K562 (cell line): ENCODE results near the gene C6orf62. TPM values are rescaled to one million over a fixed set of nuclear protein-coding genes. Genes with fewer than 3 reads are reported as not detected.
A peak's percentile ranks its signal among the peaks of the same experiment; 100 is the strongest.

Experiments used
- BHLHE40 ChIP-seq: IDR thresholded peaks from 2 replicates; pipeline ENCODE4 v1.6.1; 2011; ENCODE audit warnings: low read length, improper control_type of control experiment
- ELF1 ChIP-seq: fragments of 200-800 bp; sonication (Bioruptor generic); IDR thresholded peaks from 2 replicates; pipeline ENCODE4 v1.6.1; 2016; ENCODE audit warnings: missing genetic modification characterization, missing compliant biosample characterization
- EP300 ChIP-seq: IDR thresholded peaks from 2 replicates; pipeline ENCODE4 v1.6.1; 2012; ENCODE audit warnings: low read length, improper control_type of control experiment
- FOXJ2 ChIP-seq: fragments of 200-800 bp; sonication (Bioruptor generic); IDR thresholded peaks from 2 replicates; pipeline ENCODE4 v1.6.1; 2016; ENCODE audit warnings: missing genetic modification characterization, missing compliant biosample characterization
- HDAC6 ChIP-seq: IDR thresholded peaks from 2 replicates; pipeline ENCODE4 v1.6.1; 2012; ENCODE audit warnings: low read depth, mild to moderate bottlenecking, control low read depth, inconsistent platforms, low read length, moderate library complexity
- HOXB6 ChIP-seq: fragments of 250-450 bp; sonication (Bioruptor Pico); IDR thresholded peaks from 2 replicates; pipeline ENCODE4 v1.5.1; 2022; ENCODE audit warnings: mild to moderate bottlenecking, borderline replicate concordance
- HSF4 ChIP-seq: fragments of 250-450 bp; sonication (Bioruptor Pico); IDR thresholded peaks from 2 replicates; pipeline ENCODE4 v2.1.2; 2022; ENCODE audit warnings: mild to moderate bottlenecking, moderate library complexity, borderline replicate concordance
- KLF1 ChIP-seq: fragments of 450-650 bp; IDR thresholded peaks from 2 replicates; pipeline ENCODE4 v1.6.1; 2016; ENCODE audit warnings: missing genetic modification characterization, missing compliant biosample characterization
- NCOR1 ChIP-seq: fragments of 450-650 bp; IDR thresholded peaks from 2 replicates; pipeline ENCODE4 v1.6.1; 2016; ENCODE audit warnings: mild to moderate bottlenecking, moderate library complexity
- NR3C1 ChIP-seq: sonication (generic); formaldehyde crosslinking; IDR thresholded peaks from 2 replicates; pipeline ENCODE4 v1.8.1; 2022; ENCODE audit warnings: missing genetic modification reagents
- POLR2AphosphoS5 ChIP-seq: IDR thresholded peaks from 2 replicates; pipeline ENCODE4 v1.6.1; 2011; ENCODE audit warnings: mild to moderate bottlenecking, low read depth, low read length, moderate library complexity; ENCODE audit not compliant: control insufficient read depth, insufficient read depth
- POLR2B ChIP-seq: fragments of 450-650 bp; IDR thresholded peaks from 2 replicates; pipeline ENCODE4 v1.6.1; 2018; ENCODE audit warnings: low read depth; ENCODE audit not compliant: partially characterized antibody
- U2AF2 ChIP-seq: fragments of 200-400 bp; formaldehyde crosslinking; optimal IDR thresholded peaks from 2 replicates; pipeline ENCODE3; 2017; ENCODE audit warnings: low read depth, mild to moderate bottlenecking, low read length
- ZBTB11 ChIP-seq, 3 experiments: fragments of 200-800 bp in 1 of 3; fragments of 250-450 bp in 1 of 3; fragments of 450-650 bp in 1 of 3; sonication (Bioruptor Pico) in 1 of 3; sonication (Bioruptor generic) in 1 of 3; formaldehyde crosslinking in 1 of 3; IDR thresholded peaks; 2 replicates each; pipeline versions ENCODE4 v1.6.1 to v1.8.0; 2016 to 2022; ENCODE audit warnings: mild to moderate bottlenecking in 2 of 3, missing genetic modification characterization in 2 of 3, missing compliant biosample characterization in 1 of 3, moderate library complexity in 1 of 3
- ZHX1 ChIP-seq: fragments of 150-350 bp; conservative IDR thresholded peaks from 2 replicates; pipeline ENCODE4 v1.6.1; 2014; ENCODE audit warnings: low read length
- ZNF12 ChIP-seq: sonication (generic); formaldehyde crosslinking; IDR thresholded peaks from 2 replicates; pipeline ENCODE4 v1.4.0; 2020; ENCODE audit warnings: mild to moderate bottlenecking, missing genetic modification reagents
- ZNF212 ChIP-seq: fragments of 450-650 bp; formaldehyde crosslinking; IDR thresholded peaks from 2 replicates; pipeline ENCODE4 v1.4.0; 2020; ENCODE audit warnings: mild to moderate bottlenecking
- ZNF445 ChIP-seq: fragments of 250-450 bp; sonication (Bioruptor Pico); IDR thresholded peaks from 2 replicates; pipeline ENCODE4 v1.4.0; 2020; ENCODE audit warnings: low read depth, mild to moderate bottlenecking, moderate library complexity
- ZNF668 ChIP-seq: fragments of 250-450 bp; sonication (Bioruptor Pico); IDR thresholded peaks from 2 replicates; pipeline ENCODE4 v1.8.0; 2022; ENCODE audit warnings: mild to moderate bottlenecking, inconsistent platforms
- ZNF696 ChIP-seq: fragments of 250-450 bp; sonication (Bioruptor Pico); conservative IDR thresholded peaks from 2 replicates; pipeline ENCODE4 v1.4.0; 2020; ENCODE audit warnings: mild to moderate bottlenecking, moderate library complexity
- polyA plus RNA-seq, 8 experiments: library from polyadenylated mRNA; depleted of rRNA in 4 of 8; stranded (reverse) in 5 of 8; unstranded in 3 of 8; fragments of >200 nt; fragmentation: Nextera tagmentation in 2 of 8; fragmentation: Illumina TruSeq in 1 of 8; extraction: Ambion mirVana in 2 of 8; extraction: Trizol in 1 of 8; gene quantifications; 2 replicates each; pipeline versions ENCODE4 v1.2.1 to v1.2.3, GENCODE V29; 2011 to 2014; ENCODE audit warnings: inconsistent platforms in 1 of 8, missing spikeins in 1 of 8
- total RNA-seq, 7 experiments: library from RNA; depleted of rRNA in 6 of 7; stranded (reverse); fragments of >200 nt in 6 of 7; fragmentation: Illumina TruSeq in 2 of 7; extraction: Trizol in 2 of 7; gene quantifications; 2 replicates each; pipeline versions ENCODE4 v1.2.1 to v1.2.3, GENCODE V29; 2011 to 2021; ENCODE audit warnings: low replicate concordance in 1 of 7
- TF ChIP-seq, protein P1 (sequence below): fragments of 450-650 bp; IDR thresholded peaks from 2 replicates; pipeline ENCODE4 v1.6.1; 2016; ENCODE audit warnings: antibody characterized with exemption

Gene C6orf62
- total and polyA plus RNA-seq, 9 of the 15 experiments (the other 6 are each of a cell fraction or from before 2014, with no cell fraction given), result 48.5 to 579 (median 111) TPM

DNA sequence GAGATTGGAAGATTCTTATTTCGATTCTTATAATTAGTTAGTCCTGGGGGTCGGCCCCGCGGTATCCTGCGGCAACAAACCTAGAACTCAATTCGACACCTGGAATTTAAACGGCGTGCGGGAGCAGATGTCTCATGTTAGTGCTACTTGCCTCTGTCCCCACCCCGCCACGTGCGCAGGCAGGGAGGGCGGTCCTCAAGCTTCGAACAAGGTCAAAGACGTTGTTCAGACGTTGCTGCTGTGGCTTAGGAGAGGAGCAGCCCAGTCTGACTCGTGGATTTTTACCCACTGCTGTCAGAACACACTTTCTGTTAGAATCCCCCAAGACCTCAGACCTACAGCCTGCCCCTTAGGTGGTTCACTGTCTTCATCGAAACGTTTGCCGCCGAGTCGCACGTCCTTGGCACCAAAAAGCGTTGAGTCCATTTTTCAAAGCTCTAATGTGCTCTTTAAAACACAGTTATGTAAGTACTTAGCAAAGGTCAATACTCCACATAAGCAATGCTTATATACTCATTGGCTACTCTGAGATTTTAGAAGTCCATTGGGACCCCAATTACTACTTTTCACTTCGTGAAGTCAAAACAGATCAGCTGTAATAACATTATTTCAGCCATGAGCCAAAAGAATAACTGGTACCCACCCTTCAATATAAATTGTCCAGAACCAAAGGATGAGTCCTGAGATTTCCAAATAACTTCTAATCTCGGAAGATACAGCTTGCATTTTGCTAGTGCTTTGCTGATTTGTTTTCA, 2.7 kb upstream of the C6orf62 start (continued):
- TF ChIP-seq ZNF12 (CRISPR knock-in tag) (peak; percentile 63; the same call in 1 of the 2 replicates), NR3C1 (peak; percentile 52; the same call in 1 of the 2 replicates), ZHX1 (no peak; the same call in 1 of the 2 replicates), HOXB6 (CRISPR knock-in tag) (peak; percentile 6; the same call in 1 of the 2 replicates), ZNF668 (CRISPR knock-in tag) (peak; percentile 38; the same call in 1 of the 2 replicates), ELF1 (tag) (0 out of 2 replicates have a peak, but pooled peaks have one; percentile 94), ZNF212 (CRISPR knock-in tag) (no peak), BHLHE40 (peak; percentile 96), HDAC6 (no peak), HSF4 (CRISPR knock-in tag) (no peak), POLR2AphosphoS5 (peak; percentile 76), KLF1 (tag) (no peak), U2AF2 (no peak), FOXJ2 (tag) (no peak; the same call in 1 of the 2 replicates), EP300 (no peak), ZBTB11 (CRISPR knock-in tag; IDR thresholded peaks at IDR 0.05) (peak in 1 of 3 experiments; percentile 53; a peak in 2 of 6 replicates), NCOR1 (peak; percentile 25; the same call in 1 of the 2 replicates), ZNF445 (CRISPR knock-in tag) (no peak), POLR2B (peak; percentile 82), ZNF696 (CRISPR knock-in tag) (no peak)
- TF ChIP-seq, protein P1, sequence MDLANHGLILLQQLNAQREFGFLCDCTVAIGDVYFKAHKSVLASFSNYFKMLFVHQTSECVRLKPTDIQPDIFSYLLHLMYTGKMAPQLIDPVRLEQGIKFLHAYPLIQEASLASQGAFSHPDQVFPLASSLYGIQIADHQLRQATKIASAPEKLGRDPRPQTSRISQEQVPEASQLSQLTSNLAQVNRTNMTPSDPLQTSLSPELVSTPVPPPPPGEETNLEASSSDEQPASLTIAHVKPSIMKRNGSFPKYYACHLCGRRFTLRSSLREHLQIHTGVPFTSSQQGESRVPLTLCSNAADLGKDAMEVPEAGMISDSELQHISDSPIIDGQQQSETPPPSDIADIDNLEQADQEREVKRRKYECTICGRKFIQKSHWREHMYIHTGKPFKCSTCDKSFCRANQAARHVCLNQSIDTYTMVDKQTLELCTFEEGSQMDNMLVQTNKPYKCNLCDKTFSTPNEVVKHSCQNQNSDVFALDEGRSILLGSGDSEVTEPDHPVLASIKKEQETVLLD, result peak; percentile 57; the same call in 1 of the 2 replicates
